RPMI8226 (cell line): ENCODE measurements around the gene FAM204A.

Experiments used
- DNase-seq: peaks from one replicate; pipeline ENCODE4 v3.0.0-alpha.2; 2015

The FAM204A gene

DNA sequence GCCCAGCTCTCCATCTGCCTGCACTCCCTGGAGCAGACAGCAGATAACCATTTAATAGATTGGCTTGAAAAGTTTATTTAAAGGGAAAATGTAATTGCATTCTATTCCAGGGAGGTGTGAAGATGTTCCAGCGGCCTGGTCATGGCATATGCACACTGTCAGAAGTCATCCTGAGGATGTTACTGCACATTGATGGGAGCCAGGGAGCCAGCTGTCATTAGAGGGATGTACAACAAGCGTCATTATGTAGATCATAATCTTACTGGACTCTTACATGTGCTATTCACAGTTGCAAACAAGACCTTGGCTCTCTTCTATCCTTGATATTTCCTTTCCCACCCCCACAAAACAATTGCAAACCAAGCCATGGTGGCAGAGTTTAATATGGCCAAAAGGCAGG, 65.4 kb downstream of the FAM204A start:
- DNase-seq, result no peak

DNA sequence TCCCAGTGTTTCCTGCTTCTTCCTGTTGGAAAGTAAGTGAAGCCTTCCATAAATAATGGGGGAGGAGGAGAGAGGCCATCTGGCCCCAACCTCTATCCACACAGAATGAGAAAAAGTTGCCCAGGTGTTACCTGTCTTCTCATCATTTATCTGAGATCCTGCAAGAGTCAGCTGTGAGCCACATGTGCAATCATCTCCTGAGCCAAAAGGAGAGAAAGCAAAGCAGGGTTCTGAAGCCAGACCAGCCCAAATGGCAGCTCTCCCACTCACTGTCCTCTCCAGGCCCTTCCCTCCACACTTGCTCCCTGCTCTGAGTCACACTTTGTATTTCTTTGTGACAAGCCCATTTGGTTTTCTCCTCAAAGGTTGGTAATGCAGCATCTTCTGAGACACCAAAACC, 65.9 kb downstream of the FAM204A start:
- no peak for DNase-seq

DNA sequence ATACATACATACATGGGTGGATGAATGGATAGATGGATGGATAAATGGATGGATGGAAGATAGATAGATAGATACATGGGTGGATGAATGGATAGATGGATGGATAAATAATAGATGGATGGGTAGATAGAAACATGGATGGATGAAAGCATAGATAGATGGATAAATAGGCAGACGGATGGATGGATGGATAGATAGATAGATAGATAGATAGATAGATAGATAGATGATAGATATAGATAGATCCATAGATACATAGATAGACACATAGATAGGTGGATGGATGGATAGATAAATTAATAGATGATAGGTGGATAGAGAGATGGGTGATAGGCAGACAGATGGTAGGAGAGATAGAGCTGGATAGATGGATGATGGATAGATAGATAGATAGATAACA, 68.5 kb downstream of the FAM204A start:
- no peak for DNase-seq

DNA sequence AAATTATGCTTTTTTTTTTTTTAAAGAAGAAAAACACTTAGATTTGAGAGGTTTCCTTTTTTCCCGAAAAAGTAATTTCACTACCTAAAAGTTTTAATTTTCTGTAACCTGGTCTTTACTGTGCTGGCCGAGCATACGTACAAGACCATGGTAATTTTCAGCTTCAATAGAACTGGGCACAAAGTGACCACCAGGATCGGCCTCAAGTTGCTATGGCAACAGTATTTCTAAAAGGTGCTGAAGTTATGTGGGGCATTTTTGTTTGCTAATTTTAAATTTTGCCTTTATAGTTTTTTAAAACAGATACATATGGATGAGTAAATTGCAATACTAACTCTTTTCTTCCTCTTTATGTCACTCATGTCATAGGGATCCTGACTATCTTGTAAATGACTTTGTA, 69.4 kb downstream of the FAM204A start:
- DNase-seq, result no peak

DNA sequence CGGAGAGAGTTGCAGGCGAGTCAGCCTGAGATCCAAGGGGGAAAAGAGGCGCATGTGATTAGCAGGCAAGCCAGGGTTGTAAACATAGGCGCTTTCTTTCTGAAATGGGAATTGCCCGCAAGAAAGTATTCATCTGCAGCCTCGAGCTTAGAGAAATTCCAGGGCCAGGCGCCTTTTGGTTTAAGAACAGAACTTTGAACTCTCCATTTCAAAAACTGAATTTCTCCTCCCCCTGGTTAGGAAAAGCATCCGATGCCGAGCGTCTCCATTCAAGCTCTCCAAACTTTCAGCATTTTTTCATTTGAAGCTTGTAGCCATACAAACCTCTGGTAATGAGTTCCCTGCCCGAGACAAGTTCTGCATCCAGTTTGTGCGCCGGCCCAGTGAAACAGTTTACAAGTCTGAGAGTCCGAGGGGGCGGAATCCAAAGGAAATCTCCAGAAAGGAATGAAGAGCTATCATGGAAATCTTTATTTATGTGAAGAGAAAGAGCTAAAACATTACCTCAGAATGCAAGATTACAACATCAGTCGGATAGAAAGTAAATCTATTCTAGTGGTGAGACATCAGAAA, 69.9 kb downstream of the FAM204A start:
- no peak for DNase-seq

DNA sequence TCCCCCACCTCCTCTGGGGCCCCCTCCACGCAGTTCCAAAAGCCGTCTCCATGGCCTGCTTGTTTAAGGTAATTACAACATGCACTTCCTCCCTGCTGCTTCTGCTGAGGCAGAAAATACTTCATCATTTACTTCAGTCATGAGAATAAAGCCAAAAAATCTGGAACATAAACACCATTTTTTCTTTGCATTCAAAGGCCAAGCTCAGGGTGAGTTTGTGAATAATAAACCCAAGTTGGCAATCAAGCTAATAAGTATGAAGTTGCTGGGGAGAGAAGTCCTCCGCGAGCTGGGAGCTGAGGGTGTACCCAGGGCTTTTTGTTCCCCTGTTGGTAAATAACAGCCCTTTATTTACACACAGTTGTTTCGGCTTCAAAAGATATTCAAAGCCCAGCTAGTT, 70.5 kb downstream of the FAM204A start:
- no peak for DNase-seq

DNA sequence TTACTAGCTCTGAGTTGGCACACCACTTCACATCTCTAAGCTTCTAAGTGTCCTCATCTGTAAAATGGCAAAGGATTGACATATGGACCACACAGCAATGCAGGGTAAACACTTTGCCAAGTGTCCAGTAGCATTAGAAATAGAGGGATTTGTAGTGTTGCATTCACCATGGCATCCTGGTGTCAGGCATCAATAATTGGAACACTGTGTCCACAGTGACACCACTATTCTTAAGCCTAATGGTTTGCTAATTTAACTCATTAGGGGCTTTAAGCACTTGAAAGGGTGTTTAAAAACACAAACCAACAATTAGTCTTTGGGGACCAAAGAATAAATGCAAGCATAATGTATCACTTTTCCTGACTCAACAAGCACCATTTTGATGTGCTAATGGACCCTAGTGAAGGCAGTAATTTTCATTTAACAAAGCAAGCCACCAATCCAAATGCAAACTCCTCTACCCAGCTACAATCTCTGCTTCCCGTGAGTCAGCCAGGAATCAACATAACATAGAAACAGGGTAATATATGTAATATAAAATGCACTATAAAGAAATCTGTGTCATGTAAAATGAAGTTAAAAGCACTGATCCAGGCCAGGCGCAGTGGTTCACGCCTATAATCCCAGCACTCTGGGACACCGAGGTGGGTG, 75.9 kb downstream of the FAM204A start:
- no peak for DNase-seq

DNA sequence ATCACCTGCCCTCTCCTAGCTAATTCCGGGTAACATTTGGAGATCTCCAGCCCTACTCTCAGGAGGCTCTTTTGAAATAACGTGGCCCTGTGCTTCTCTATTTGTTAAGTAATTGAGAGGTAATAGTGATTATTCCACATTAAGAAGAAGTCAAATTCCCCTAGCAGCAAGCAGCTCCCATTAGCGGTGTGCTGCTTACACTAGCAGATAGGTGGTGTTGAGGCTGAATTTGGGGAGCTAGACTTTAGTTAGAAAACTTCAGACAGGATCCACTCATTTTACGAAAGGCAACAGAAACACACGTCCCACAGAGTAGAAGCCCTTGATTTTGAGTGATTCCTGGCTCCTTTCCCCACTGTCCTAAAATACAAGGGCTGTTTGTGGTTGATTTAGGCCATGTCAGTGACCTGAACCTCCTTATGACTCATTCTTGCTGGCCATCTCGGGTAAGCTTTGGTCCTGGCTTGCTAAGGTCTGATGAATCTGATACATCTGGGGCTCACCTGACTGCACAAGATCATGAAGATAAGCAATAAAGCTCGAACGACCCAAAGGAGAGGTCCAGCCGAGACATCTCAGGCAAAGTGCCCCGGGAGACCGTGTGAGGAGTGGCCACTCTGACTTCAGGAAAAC, 77.2 kb downstream of the FAM204A start:
- no peak for DNase-seq

DNA sequence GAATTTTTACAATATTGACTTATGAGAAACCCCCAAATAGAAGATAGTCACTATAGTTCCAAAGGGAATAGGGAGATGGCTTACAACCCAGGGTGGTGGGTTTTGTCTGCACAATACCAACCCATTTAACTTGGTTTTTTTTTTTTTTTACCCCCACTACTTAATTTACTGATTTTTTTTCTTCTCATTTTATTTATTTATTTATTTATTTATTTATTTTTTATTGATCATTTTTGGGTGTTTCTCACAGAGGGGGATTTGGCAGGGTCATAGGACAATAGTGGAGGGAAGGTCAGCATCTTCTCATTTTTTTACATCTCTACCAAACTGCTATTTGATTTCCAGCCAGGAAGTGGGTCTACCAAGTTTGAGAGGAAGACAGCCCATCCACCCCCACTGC, 77.9 kb downstream of the FAM204A start:
- no peak for DNase-seq

DNA sequence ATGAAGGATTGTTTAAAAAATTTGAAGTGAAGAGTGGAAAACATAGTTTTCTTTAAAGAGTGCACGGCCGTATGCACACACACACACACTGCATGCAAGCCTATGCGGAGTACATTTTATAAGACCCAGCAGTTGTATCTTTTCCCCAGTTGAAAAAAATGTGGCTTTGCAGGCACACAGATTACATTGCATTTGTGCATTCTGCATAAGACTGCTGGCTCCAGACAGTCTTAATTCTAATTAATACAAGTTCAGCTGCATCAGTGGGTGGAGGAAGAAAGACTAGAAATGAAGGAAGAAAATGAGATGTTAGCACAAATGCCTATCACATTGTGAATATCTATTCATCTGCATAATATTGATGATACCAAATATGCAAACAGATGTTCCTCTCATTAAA, 79.6 kb downstream of the FAM204A start:
- no peak for DNase-seq

DNA sequence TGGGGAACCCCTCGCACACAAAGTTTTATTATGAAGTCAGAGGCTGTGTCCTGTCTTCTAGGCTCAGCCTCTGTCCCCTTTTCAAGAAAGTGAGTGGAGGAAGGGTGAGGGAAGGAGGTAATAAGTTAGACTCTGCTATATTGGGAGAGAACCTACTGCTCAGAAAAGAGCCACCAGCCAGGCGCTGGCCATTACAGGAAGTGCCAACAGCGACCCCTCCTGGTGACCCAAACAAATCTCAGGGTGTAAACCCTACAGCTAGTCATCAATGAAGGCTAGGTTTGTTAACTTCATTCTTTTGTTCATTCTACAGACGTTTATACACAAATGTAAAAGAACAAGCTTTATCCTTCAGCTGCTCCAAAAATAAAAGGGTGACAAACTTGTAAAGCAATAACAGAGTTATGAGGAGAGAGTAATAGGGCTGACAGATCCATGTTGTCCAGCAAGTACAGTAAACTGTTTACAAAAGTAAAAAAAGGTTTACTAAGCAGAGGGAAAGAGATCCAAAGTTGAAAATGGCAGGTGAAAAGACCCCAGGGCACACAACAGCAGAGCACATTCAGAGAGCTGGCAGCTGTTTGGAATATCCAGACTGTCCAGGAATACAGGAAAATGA, 82.7 kb downstream of the FAM204A start:
- DNase-seq, result peak; percentile 39

DNA sequence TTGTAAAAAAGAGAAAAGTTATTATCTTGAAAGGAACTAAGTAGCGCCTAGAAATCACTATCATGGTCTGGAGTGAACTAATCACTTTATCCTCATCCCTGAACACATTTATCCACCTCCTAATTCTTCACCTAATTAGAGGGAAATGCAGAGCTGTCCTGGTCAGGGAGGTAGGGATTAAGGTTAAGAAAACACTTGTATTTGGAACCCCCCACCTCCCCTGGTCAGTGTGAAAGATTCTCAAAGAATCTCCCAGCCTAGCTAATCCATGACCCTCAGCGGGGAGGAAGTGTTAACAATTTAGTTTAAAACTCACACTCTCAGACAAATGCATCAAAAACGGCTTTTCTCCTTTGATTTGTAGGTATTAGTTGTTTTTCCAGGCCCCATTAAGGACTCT, 83.8 kb downstream of the FAM204A start:
- no peak for DNase-seq

DNA sequence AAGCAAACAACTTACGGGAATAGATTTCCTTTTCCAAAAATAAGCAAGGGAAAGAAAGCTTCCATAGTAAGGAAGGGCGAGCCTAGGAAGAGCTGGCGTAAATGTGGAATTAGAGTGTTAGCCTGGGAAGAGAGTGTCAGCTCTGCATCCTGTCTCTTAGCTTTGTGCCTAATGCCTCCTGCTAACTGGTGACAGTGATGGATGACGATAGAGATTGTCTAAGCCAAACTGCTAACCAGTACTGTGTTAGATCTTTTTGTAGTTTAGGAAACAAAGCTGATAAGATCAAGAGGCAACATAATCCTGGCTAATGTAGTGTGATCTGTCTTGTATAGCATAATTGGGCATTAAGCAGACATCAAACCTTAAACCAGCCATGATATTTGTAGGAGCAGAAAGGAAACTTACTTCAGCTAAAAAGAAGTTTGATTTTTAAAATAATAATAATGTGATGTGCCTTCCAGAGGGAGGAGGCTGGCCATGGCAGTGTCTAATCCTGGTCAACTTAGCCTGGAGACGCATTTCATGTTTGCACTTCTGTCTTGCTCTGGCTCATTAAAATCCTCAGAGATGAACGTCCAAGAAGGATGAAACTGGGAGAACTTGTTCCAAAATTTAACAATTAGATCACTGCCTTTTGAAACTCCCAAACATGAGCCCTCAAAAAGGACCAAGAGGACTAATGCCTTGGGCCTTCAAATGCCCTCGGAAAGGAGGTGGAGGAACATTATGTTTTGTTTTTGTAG, 85.1 kb downstream of the FAM204A start:
- DNase-seq, result no peak

DNA sequence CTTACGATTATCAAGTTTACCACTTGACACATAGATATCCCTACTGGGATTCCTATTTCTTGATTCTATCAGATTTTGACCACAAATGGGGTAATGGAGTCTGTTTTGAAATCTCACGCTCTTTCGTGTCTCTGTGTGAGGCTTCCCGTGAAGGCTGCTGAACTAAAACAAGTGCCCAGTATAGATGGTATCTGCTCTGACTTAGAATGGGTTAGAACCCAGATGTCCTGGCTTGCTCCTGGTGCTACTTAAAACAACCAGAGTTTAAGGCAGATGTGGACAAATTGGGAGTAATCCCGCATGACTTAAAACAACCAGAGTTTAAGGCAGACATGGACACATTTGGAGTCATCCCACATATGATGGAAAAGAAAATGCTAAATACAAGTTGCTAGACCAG, 85.9 kb downstream of the FAM204A start:
- no peak for DNase-seq

DNA sequence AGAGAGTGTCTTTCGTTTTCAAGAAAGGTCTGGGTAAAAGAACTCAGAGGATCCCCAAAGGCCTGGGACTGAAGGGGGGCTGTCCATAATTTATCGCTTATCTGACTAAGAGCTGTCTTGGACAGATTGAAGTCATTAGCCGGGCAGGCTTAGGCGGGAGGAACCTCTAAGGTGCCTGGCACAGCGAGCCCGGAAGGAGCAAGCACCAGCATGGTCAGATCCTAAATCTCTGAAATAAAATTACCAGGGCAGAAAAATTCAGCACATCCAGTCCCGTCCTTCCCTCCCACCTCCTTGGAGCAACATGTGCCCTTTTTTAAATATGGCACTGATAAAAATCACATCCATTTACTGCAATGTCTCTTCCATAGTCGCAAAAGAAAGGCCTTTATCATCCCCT, 86.8 kb downstream of the FAM204A start:
- DNase-seq, result no peak

DNA sequence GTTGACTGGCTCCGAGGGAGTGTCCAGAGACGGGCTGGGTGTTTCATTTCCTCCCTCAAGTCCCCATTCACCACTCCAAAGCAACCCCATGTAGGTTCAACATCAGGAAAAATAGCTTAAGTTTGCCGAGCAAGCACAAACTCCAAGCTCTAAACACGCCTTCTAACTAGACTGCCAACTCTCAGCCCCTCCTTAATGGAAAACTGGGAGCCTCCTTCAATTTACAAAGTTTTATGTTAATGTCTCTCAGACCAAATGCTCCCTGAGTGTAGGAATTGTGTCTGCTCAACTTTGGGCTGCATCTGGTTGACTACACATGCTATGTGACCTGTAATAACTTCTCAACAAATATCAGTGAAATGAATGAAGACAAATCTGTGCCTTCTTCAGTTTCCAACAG, 87.5 kb downstream of the FAM204A start:
- no peak for DNase-seq

DNA sequence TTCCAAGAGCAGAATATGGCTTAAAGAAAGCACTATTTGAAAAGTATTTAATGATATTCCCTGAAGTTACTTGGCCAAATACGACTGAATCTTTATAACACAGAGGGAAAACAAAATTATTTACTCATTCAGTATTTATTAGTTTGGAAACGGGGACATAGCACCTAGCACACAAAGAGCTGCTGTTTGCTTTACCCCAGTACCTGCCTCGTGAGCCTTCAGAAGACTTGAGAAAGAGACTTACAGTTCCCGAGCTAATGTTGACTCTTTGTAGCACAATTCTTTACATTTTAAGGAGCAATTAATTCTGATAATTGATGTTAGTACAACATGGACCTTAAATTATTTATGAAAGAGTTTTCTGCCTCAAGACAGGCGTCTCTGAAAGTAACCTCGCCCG, 88.7 kb downstream of the FAM204A start:
- DNase-seq, result no peak

DNA sequence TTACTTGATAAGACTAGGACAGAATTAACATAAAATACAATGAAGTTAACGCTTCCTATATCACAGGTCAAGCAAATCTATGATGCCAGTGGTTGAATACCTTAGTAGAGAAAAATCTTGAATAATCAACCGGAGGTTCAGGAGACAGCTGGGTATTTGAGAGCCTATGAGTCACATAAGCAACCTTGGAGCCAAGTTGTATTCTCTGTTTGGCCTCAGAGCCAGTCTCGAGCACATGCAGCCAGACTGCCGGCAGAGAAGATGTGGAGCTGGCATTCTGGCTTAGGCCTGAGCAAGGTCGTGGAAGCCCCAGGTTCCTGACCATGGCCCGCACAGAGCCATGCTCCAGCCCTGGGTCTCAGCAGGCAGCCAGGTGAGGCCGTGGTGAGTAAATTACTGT, 90.3 kb downstream of the FAM204A start:
- no peak for DNase-seq

DNA sequence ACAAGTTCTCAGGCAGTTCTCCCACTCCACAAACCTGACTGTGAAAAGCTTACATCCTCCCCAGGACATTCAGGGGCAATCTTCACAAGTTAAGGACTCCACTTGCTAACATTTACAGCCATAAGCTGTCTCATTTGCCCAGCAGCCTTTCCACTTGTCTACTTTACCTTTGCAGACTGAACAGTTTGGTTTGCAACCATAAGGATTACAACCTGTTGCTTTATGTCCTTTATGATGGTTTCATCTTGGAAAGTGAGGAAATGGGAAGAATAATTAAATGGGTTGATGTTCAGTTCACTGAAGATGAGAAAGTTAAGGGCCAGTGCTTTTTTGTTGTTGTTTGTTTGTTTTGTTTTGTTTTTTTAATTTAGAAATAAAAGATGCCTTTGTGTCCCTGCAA, 92.4 kb downstream of the FAM204A start:
- DNase-seq, result no peak
